ENCODE data around the gene COL4A2.

COL4A2 gene

GRCh38 chr13:110404321-110404720, 97.2 kb downstream of the COL4A2 start:
- H3K9me3 ChIP-seq (ENCODE audit: insufficient read depth, low read length): no peaks in the 10 kb centered on the region
- no peak overlapping the region for H3K4me3 ChIP-seq (ENCODE audit: insufficient read length, low read depth)
- H3K27me3 ChIP-seq (ENCODE audit: insufficient read depth, insufficient read length): no peaks in the 10 kb centered on the region
- peaks cover 17% of the 10 kb centered on the region for H3K36me3 ChIP-seq (ENCODE audit: insufficient read depth, insufficient read length, low read length)
- H3K9ac ChIP-seq (ENCODE audit: insufficient read length, low read depth): no peak overlapping the region
- no peak for DNase-seq (ENCODE audit: low read depth, low spot score)
- TF ChIP-seq YY1 (IDR thresholded peaks at IDR 0.05; ENCODE audit: insufficient read depth, insufficient read length) (no peak), ZNF274 (IDR thresholded peaks at IDR 0.05; ENCODE audit: low read depth, low read length) (no peak), SUZ12 (IDR thresholded peaks at IDR 0.05; ENCODE audit: extremely low read depth, insufficient read depth, insufficient read length) (no peak)
- H3K4me1 ChIP-seq (ENCODE audit: insufficient read depth, insufficient read length): peaks cover 7% of the 10 kb centered on the region

- Histone ChIP-seq H3K36me3 (ENCODE audit: insufficient read depth, insufficient read length, low read length) (peaks cover 22% of the 10 kb centered on the region), H3K4me3 (ENCODE audit: insufficient read length, low read depth) (no peak overlapping the region), H3K27me3 (ENCODE audit: insufficient read depth, insufficient read length) (no peaks in the 10 kb centered on the region), H3K9me3 (ENCODE audit: insufficient read depth, low read length) (no peaks in the 10 kb centered on the region), H3K9ac (ENCODE audit: insufficient read length, low read depth) (no peak overlapping the region), H3K4me1 (ENCODE audit: insufficient read depth, insufficient read length) (peaks cover 7% of the 10 kb centered on the region)
- no peak for DNase-seq (ENCODE audit: low read depth, low spot score)
- TF ChIP-seq YY1 (IDR thresholded peaks at IDR 0.05; ENCODE audit: insufficient read depth, insufficient read length) (no peak), ZNF274 (IDR thresholded peaks at IDR 0.05; ENCODE audit: low read depth, low read length) (no peak), SUZ12 (IDR thresholded peaks at IDR 0.05; ENCODE audit: extremely low read depth, insufficient read depth, insufficient read length) (no peak)
Measured at GRCh38 chr13:110405597-110406450, 98.7 kb downstream of the COL4A2 start.

- no peak for TF ChIP-seq YY1 (IDR thresholded peaks at IDR 0.05; ENCODE audit: insufficient read depth, insufficient read length)
- no peak for TF ChIP-seq SUZ12 (IDR thresholded peaks at IDR 0.05; ENCODE audit: extremely low read depth, insufficient read depth, insufficient read length)
- TF ChIP-seq ZNF274 (IDR thresholded peaks at IDR 0.05; ENCODE audit: low read depth, low read length): no peak
- Histone ChIP-seq H3K4me3 (ENCODE audit: insufficient read length, low read depth) (no peak overlapping the region), H3K4me1 (ENCODE audit: insufficient read depth, insufficient read length) (peaks cover 7% of the 10 kb centered on the region), H3K27me3 (ENCODE audit: insufficient read depth, insufficient read length) (no peaks in the 10 kb centered on the region), H3K36me3 (ENCODE audit: insufficient read depth, insufficient read length, low read length) (peaks cover 22% of the 10 kb centered on the region), H3K9ac (ENCODE audit: insufficient read length, low read depth) (no peak overlapping the region), H3K9me3 (ENCODE audit: insufficient read depth, low read length) (no peaks in the 10 kb centered on the region)
- DNase-seq (ENCODE audit: low read depth, low spot score): no peak
Measured at GRCh38 chr13:110407021-110407420, 99.9 kb downstream of the COL4A2 start.

GRCh38 chr13:110407531-110407930, 100.4 kb downstream of the COL4A2 start:
- no peaks in the 10 kb centered on the region for H3K27me3 ChIP-seq (ENCODE audit: insufficient read depth, insufficient read length)
- H3K4me1 ChIP-seq (ENCODE audit: insufficient read depth, insufficient read length): peaks cover 7% of the 10 kb centered on the region
- H3K36me3 ChIP-seq (ENCODE audit: insufficient read depth, insufficient read length, low read length): peaks cover 22% of the 10 kb centered on the region
- DNase-seq (ENCODE audit: low read depth, low spot score): no peak
- H3K9me3 ChIP-seq (ENCODE audit: insufficient read depth, low read length): no peaks in the 10 kb centered on the region
- H3K4me3 ChIP-seq (ENCODE audit: insufficient read length, low read depth): no peak overlapping the region
- no peak for TF ChIP-seq ZNF274 (IDR thresholded peaks at IDR 0.05; ENCODE audit: low read depth, low read length)
- no peak for TF ChIP-seq SUZ12 (IDR thresholded peaks at IDR 0.05; ENCODE audit: extremely low read depth, insufficient read depth, insufficient read length)
- TF ChIP-seq YY1 (IDR thresholded peaks at IDR 0.05; ENCODE audit: insufficient read depth, insufficient read length): no peak
- no peak overlapping the region for H3K9ac ChIP-seq (ENCODE audit: insufficient read length, low read depth)

GRCh38 chr13:110408286-110408685, 101.2 kb downstream of the COL4A2 start:
- Histone ChIP-seq H3K4me1 (ENCODE audit: insufficient read depth, insufficient read length) (peaks cover 7% of the 10 kb centered on the region), H3K36me3 (ENCODE audit: insufficient read depth, insufficient read length, low read length) (peaks cover 24% of the 10 kb centered on the region)
- TF ChIP-seq YY1 (IDR thresholded peaks at IDR 0.05; ENCODE audit: insufficient read depth, insufficient read length) (no peak), ZNF274 (IDR thresholded peaks at IDR 0.05; ENCODE audit: low read depth, low read length) (no peak), SUZ12 (IDR thresholded peaks at IDR 0.05; ENCODE audit: extremely low read depth, insufficient read depth, insufficient read length) (no peak)

GRCh38 chr13:110409581-110409992, 102.5 kb downstream of the COL4A2 start:
- Histone ChIP-seq H3K4me3 (ENCODE audit: insufficient read length, low read depth) (no peak overlapping the region), H3K36me3 (ENCODE audit: insufficient read depth, insufficient read length, low read length) (peaks cover 25% of the 10 kb centered on the region), H3K4me1 (ENCODE audit: insufficient read depth, insufficient read length) (peaks cover 7% of the 10 kb centered on the region), H3K9me3 (ENCODE audit: insufficient read depth, low read length) (no peaks in the 10 kb centered on the region), H3K27me3 (ENCODE audit: insufficient read depth, insufficient read length) (no peaks in the 10 kb centered on the region), H3K9ac (ENCODE audit: insufficient read length, low read depth) (no peak overlapping the region)
- DNase-seq (ENCODE audit: low read depth, low spot score): no peak
- TF ChIP-seq ZNF274 (IDR thresholded peaks at IDR 0.05; ENCODE audit: low read depth, low read length) (no peak), SUZ12 (IDR thresholded peaks at IDR 0.05; ENCODE audit: extremely low read depth, insufficient read depth, insufficient read length) (no peak), YY1 (IDR thresholded peaks at IDR 0.05; ENCODE audit: insufficient read depth, insufficient read length) (no peak)

More at GRCh38 chr13:110408286-110408685, 101.2 kb downstream of the COL4A2 start:
- H3K27me3 ChIP-seq (ENCODE audit: insufficient read depth, insufficient read length): no peaks in the 10 kb centered on the region
- DNase-seq (ENCODE audit: low read depth, low spot score): no peak
- H3K9me3 ChIP-seq (ENCODE audit: insufficient read depth, low read length): no peaks in the 10 kb centered on the region
- no peak overlapping the region for H3K4me3 ChIP-seq (ENCODE audit: insufficient read length, low read depth)
- no peak overlapping the region for H3K9ac ChIP-seq (ENCODE audit: insufficient read length, low read depth)

- no peak for DNase-seq (ENCODE audit: low read depth, low spot score)
- Histone ChIP-seq H3K9ac (ENCODE audit: insufficient read length, low read depth) (no peak overlapping the region), H3K36me3 (ENCODE audit: insufficient read depth, insufficient read length, low read length) (peaks cover 25% of the 10 kb centered on the region), H3K4me3 (ENCODE audit: insufficient read length, low read depth) (no peak overlapping the region), H3K27me3 (ENCODE audit: insufficient read depth, insufficient read length) (no peaks in the 10 kb centered on the region), H3K4me1 (ENCODE audit: insufficient read depth, insufficient read length) (peaks cover 7% of the 10 kb centered on the region), H3K9me3 (ENCODE audit: insufficient read depth, low read length) (no peaks in the 10 kb centered on the region)
- no peak for TF ChIP-seq ZNF274 (IDR thresholded peaks at IDR 0.05; ENCODE audit: low read depth, low read length)
- TF ChIP-seq SUZ12 (IDR thresholded peaks at IDR 0.05; ENCODE audit: extremely low read depth, insufficient read depth, insufficient read length): no peak
- no peak for TF ChIP-seq YY1 (IDR thresholded peaks at IDR 0.05; ENCODE audit: insufficient read depth, insufficient read length)
Measured at GRCh38 chr13:110410000-110410399, 102.9 kb downstream of the COL4A2 start.
